Thyroid gland (tissue), 4 donors: ENCODE results near the gene OR52B4.
"Not testable (repeated sequence)": the region's sequence is repeated elsewhere in the genome, so short reads cannot be mapped to it uniquely, and the experiment has no call there.

ENCODE experiments used
- CTCF ChIP-seq, 6 experiments: fragments of 200-600 bp in 3 of 6; fragments of 450-650 bp in 3 of 6; sonication (generic) in 3 of 6; IDR thresholded peaks; one replicate each; pipeline ENCODE4 v1.5.1; 2016 to 2019; ENCODE audit warnings: antibody characterized with exemption in 6 of 6, mild to moderate bottlenecking in 2 of 6, inconsistent platforms in 1 of 6, moderate library complexity in 1 of 6
- POLR2A ChIP-seq, 2 donors: fragments of 450-650 bp; IDR thresholded peaks; one replicate each; pipeline ENCODE4 v1.6.1; 2017; ENCODE audit warnings: antibody characterized with exemption in 2 of 2, mild to moderate bottlenecking in 2 of 2, moderate library complexity in 1 of 2

GRCh38 chr11:4348142-4348541 lies 20.0 kb downstream of the OR52B4 start:
- not testable (repeated sequence) for TF ChIP-seq CTCF, POLR2A (IDR thresholded peaks at IDR 0.05)
